ENCODE results near the gene BORCS5.

BORCS5 gene

GRCh38 chr12:12486661-12487240 lies 129.9 kb downstream of the BORCS5 start:
- no peak for TF ChIP-seq CTCF (IDR thresholded peaks at IDR 0.05; ENCODE audit: low read depth, low read length)
- no peak overlapping the region for H3K4me3 ChIP-seq (ENCODE audit: low read depth, low read length)
- in situ Hi-C loops (cut with HindIII; ENCODE audit: low sequenced_read_pairs): no loop called here
- no peak for DNase-seq (ENCODE audit: low read depth, low spot score)

GRCh38 chr12:12487490-12487889 lies 130.6 kb downstream of the BORCS5 start:
- TF ChIP-seq CTCF (IDR thresholded peaks at IDR 0.05; ENCODE audit: low read depth, low read length): no peak
- no peak overlapping the region for H3K4me3 ChIP-seq (ENCODE audit: low read depth, low read length)
- DNase-seq (ENCODE audit: low read depth, low spot score): no peak
- in situ Hi-C loops (cut with HindIII; ENCODE audit: low sequenced_read_pairs): no loop called here

- TF ChIP-seq CTCF (IDR thresholded peaks at IDR 0.05; ENCODE audit: low read depth, low read length): no peak
- no peak for DNase-seq (ENCODE audit: low read depth, low spot score)
- in situ Hi-C loops (cut with HindIII; ENCODE audit: low sequenced_read_pairs): no loop called here
- no peak overlapping the region for H3K4me3 ChIP-seq (ENCODE audit: low read depth, low read length)
These were observed 131.4 kb downstream of the BORCS5 start for GRCh38 chr12:12488296-12488695.

- in situ Hi-C loops (cut with HindIII; ENCODE audit: low sequenced_read_pairs): no loop called here
- no peak overlapping the region for H3K4me3 ChIP-seq (ENCODE audit: low read depth, low read length)
- DNase-seq (ENCODE audit: low read depth, low spot score): no peak
- no peak for TF ChIP-seq CTCF (IDR thresholded peaks at IDR 0.05; ENCODE audit: low read depth, low read length)
These were observed 132.1 kb downstream of the BORCS5 start for GRCh38 chr12:12488823-12489550.

GRCh38 chr12:12491606-12492005 lies 134.7 kb downstream of the BORCS5 start:
- H3K4me3 ChIP-seq (ENCODE audit: low read depth, low read length): no peak overlapping the region
- no peak for DNase-seq (ENCODE audit: low read depth, low spot score)
- no peak for TF ChIP-seq CTCF (IDR thresholded peaks at IDR 0.05; ENCODE audit: low read depth, low read length)
- in situ Hi-C loops (cut with HindIII; ENCODE audit: low sequenced_read_pairs): no loop called here

GRCh38 chr12:12492547-12492946 lies 135.7 kb downstream of the BORCS5 start:
- no peak for TF ChIP-seq CTCF (IDR thresholded peaks at IDR 0.05; ENCODE audit: low read depth, low read length)
- no peak overlapping the region for H3K4me3 ChIP-seq (ENCODE audit: low read depth, low read length)
- no peak for DNase-seq (ENCODE audit: low read depth, low spot score)
- in situ Hi-C loops (cut with HindIII; ENCODE audit: low sequenced_read_pairs): no loop called here
